ENCODE data around the gene MCOLN1. TPM values are rescaled to one million over a fixed set of nuclear protein-coding genes. Genes with fewer than 3 reads are reported as not detected.
A peak's percentile ranks its signal among the peaks of the same experiment; 100 is the strongest.

MCOLN1 gene
- total and polyA plus RNA-seq, 2 donors from 2014 or later: 24.0 to 25.7 TPM

- Histone ChIP-seq H3K27ac (ENCODE audit: low read depth in 2 of 2, low read length in 2 of 2) (no peak overlapping the region), H3K27me3 (ENCODE audit: control insufficient read depth, insufficient read depth, low read length) (no peaks in the 10 kb centered on the region), H3K4me1 (ENCODE audit: control insufficient read depth in 2 of 3, insufficient read depth in 2 of 3, low read depth in 1 of 3, low read length in 3 of 3) (no peaks in the 10 kb centered on the region), H3K4me3 (ENCODE audit: low read length in 3 of 3) (no peak overlapping the region), H3K9me3 (ENCODE audit: control insufficient read depth in 2 of 3, insufficient read depth in 1 of 3, low read length in 3 of 3) (no peaks in the 10 kb centered on the region), H3K9ac (ENCODE audit: low read length in 3 of 3) (no peak overlapping the region), H3K36me3 (ENCODE audit: control insufficient read depth in 2 of 3, insufficient read depth in 3 of 3, low read length in 3 of 3) (peaks cover 3 to 19% (median 11%) of the 10 kb centered on the region in 3 donors)
- no peak for TF ChIP-seq CTCF (IDR thresholded peaks at IDR 0.05; ENCODE audit: borderline replicate concordance, extremely low read depth, insufficient read depth)
- no peak for FAIRE-seq
- peak in 1 of 5 donors; percentile 50 for DNase-seq
- intact Hi-C loops (cut with DNase I): no loop called here
Measured at GRCh38 chr19:7541475-7541824, 19.0 kb downstream of the MCOLN1 start.

GRCh38 chr19:7541828-7542443 is 19.5 kb downstream of the MCOLN1 start:
- intact Hi-C loops (cut with DNase I): no loop called here
- no peak for FAIRE-seq
- Histone ChIP-seq H3K9ac (ENCODE audit: low read length in 3 of 3) (no peak overlapping the region), H3K27me3 (ENCODE audit: control insufficient read depth, insufficient read depth, low read length) (no peaks in the 10 kb centered on the region), H3K4me1 (ENCODE audit: control insufficient read depth in 2 of 3, insufficient read depth in 2 of 3, low read depth in 1 of 3, low read length in 3 of 3) (no peaks in the 10 kb centered on the region), H3K36me3 (ENCODE audit: control insufficient read depth in 2 of 3, insufficient read depth in 3 of 3, low read length in 3 of 3) (peaks cover 3 to 19% (median 11%) of the 10 kb centered on the region in 3 donors), H3K9me3 (ENCODE audit: control insufficient read depth in 2 of 3, insufficient read depth in 1 of 3, low read length in 3 of 3) (no peaks in the 10 kb centered on the region), H3K4me3 (ENCODE audit: low read length in 3 of 3) (no peak overlapping the region), H3K27ac (ENCODE audit: low read depth in 2 of 2, low read length in 2 of 2) (no peak overlapping the region)
- no peak for DNase-seq
- no peak for TF ChIP-seq CTCF (IDR thresholded peaks at IDR 0.05; ENCODE audit: borderline replicate concordance, extremely low read depth, insufficient read depth)

- no peak for FAIRE-seq
- Histone ChIP-seq H3K4me1 (ENCODE audit: control insufficient read depth in 2 of 3, insufficient read depth in 2 of 3, low read depth in 1 of 3, low read length in 3 of 3) (no peaks in the 10 kb centered on the region), H3K4me3 (ENCODE audit: low read length in 3 of 3) (no peak overlapping the region), H3K27ac (ENCODE audit: low read depth in 2 of 2, low read length in 2 of 2) (no peak overlapping the region), H3K36me3 (ENCODE audit: control insufficient read depth in 2 of 3, insufficient read depth in 3 of 3, low read length in 3 of 3) (peaks cover 0 to 19% (median 11%) of the 10 kb centered on the region in 3 donors), H3K9me3 (ENCODE audit: control insufficient read depth in 2 of 3, insufficient read depth in 1 of 3, low read length in 3 of 3) (no peaks in the 10 kb centered on the region), H3K27me3 (ENCODE audit: control insufficient read depth, insufficient read depth, low read length) (no peaks in the 10 kb centered on the region), H3K9ac (ENCODE audit: low read length in 3 of 3) (no peak overlapping the region)
- TF ChIP-seq CTCF (IDR thresholded peaks at IDR 0.05; ENCODE audit: borderline replicate concordance, extremely low read depth, insufficient read depth): no peak
- intact Hi-C loops (cut with DNase I): no loop called here
- DNase-seq: no peak
Measured at GRCh38 chr19:7542556-7543348, 20.3 kb downstream of the MCOLN1 start.
